Bronchial epithelial cell (primary cell): Measurements from ENCODE around the gene GUCY2C. TPM values are rescaled to one million over a fixed set of nuclear protein-coding genes. Genes with fewer than 3 reads are reported as not detected.

Source experiments
- DNase-seq: peaks from one replicate; pipeline ENCODE4 v3.0.0-alpha.2; 2010; ENCODE audit warnings: low read depth
- FAIRE-seq: peaks from 2 replicates; lab custom pipeline; 2011; peaks lifted over from hg19 to GRCh38; lab: Jason Lieb, UNC
- H3K27me3 ChIP-seq: 2 replicates; pipeline ENCODE4 v1.5.1; 2011; ENCODE audit warnings: low read length; ENCODE audit not compliant: control insufficient read depth, insufficient read depth
- H3K36me3 ChIP-seq: 2 replicates; pipeline ENCODE4 v1.5.1; 2011; ENCODE audit warnings: low read length; ENCODE audit not compliant: control insufficient read depth, insufficient read depth
- H3K4me3 ChIP-seq: 2 replicates; pipeline ENCODE4 v1.5.1; 2011; ENCODE audit warnings: mild to moderate bottlenecking, low read depth, low read length, control low read depth
- total RNA-seq: library from RNA; depleted of rRNA; stranded (reverse); fragments of >200 nt; gene quantifications from 2 replicates; pipeline ENCODE4 v1.2.1, GENCODE V29; 2014
- TF ChIP-seq, protein P1 (sequence below): IDR thresholded peaks from 2 replicates; pipeline ENCODE4 v1.5.1; 2011; ENCODE audit warnings: mild to moderate bottlenecking, moderate library complexity, low read length, control low read depth, inconsistent platforms; ENCODE audit not compliant: insufficient read depth, severe bottlenecking

Gene GUCY2C
- total RNA-seq, 1 donor from 2014 or later, result not detected

DNA sequence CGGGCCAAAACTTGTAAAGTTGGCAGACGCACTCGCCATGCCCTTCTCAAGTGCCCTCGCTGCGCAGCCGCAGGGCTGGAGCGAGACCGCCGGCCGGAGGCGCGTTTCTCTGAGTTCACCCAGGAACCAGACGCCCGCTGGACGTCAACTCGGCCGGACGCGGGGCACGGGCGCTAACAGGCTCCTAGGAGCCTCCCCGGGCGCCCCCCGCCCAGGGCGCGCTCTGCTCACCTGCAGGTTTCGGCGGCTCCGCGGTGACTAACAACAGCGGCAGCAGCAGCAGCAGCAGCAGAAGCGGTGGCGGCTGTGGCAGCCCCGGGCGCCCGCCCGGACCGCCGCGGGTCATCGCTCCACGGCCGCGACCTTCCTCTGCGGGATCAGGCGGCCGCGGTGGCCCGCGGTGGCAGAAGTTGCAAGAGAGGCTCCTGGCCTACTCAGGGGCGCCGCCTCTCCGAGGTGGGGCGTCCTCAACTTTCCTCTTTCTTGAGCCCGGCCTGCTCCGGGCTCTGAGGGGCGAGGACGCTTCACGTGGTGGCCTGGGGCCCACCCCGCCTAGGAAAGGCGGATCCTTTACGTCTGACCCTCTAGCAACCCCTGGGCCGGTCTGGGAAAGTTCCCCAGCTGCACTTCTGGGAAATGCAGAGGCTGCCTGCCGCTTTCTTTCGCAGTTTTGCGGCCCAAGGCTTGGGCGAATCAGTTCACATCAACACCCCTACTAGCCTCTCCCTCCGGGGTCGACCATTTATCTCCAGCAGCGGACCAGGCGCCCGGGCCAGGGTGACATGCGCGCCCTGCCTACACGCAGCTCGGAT lies 128.8 kb downstream of the GUCY2C start, which contains the start of gene PLBD1:
Gene PLBD1 (minus strand): TSS at position 533 of the 812 bp plus-strand sequence. CDS start 187 bp downstream, at position 346.
- H3K4me3 ChIP-seq, result peak within 1 kb of the TSS; percentile 39
- TF ChIP-seq, protein P1, sequence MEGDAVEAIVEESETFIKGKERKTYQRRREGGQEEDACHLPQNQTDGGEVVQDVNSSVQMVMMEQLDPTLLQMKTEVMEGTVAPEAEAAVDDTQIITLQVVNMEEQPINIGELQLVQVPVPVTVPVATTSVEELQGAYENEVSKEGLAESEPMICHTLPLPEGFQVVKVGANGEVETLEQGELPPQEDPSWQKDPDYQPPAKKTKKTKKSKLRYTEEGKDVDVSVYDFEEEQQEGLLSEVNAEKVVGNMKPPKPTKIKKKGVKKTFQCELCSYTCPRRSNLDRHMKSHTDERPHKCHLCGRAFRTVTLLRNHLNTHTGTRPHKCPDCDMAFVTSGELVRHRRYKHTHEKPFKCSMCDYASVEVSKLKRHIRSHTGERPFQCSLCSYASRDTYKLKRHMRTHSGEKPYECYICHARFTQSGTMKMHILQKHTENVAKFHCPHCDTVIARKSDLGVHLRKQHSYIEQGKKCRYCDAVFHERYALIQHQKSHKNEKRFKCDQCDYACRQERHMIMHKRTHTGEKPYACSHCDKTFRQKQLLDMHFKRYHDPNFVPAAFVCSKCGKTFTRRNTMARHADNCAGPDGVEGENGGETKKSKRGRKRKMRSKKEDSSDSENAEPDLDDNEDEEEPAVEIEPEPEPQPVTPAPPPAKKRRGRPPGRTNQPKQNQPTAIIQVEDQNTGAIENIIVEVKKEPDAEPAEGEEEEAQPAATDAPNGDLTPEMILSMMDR, result no peak
- FAIRE-seq (no peak), DNase-seq (peak; percentile 11)
- H3K27me3 ChIP-seq, result peaks cover 2% of the 10 kb centered on the region
- H3K36me3 ChIP-seq, result no peaks in the 10 kb centered on the region

DNA sequence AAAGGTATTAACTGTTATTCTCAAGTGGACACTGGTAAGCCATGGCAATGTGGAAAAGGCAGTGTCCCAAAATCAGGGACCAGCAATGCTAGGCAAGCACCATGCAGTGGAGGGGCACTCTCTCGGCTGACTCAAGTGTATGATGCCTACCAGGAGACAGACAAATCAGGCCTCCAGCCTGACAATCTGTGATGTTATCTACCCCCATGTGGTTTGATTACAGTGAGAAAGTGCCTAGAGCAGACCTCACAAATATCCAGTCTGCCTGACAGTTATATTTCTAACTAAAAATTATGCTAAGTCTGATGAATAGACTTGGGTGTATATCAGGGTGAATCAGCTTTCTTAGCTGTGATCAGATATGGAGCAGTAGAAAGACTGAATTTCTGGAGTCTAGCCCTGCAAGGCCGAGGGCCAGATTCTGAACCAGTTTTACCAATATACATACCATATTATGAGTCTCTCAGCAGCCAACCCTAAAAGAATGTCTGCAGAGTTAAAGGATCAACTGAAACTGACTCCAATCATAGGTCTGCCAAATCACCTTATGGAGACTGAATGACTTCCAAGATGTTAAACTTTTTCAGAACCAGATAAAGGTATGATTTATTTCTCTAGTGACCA lies 132.0 kb downstream of the GUCY2C start:
- Histone ChIP-seq H3K4me3 (no peak overlapping the region), H3K27me3 (peaks cover 2% of the 10 kb centered on the region), H3K36me3 (no peaks in the 10 kb centered on the region)
- FAIRE-seq (no peak), DNase-seq (no peak)
- TF ChIP-seq, protein P1, result no peak

DNA sequence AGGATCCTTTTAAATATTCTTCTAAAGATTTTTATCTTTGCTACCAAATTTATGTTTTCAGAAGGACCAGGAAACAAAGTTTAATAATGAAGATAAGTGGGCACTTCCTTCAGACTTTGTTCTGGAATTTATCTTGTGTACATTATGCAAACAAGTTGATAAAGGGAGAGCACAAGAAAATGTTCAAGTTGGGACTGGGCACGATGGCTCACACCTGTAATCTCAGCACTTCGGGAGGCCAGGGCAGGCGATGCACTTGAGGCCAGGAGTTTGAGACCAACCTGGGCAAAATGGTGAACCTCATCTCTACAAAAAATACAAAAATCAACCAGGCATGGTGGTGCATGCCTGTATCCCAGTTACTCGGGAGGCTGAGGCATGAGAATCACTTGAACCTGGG lies 133.4 kb downstream of the GUCY2C start:
- DNase-seq (no peak), FAIRE-seq (no peak)
- TF ChIP-seq, protein P1, result no peak
- Histone ChIP-seq H3K27me3 (peaks cover 2% of the 10 kb centered on the region), H3K36me3 (no peaks in the 10 kb centered on the region), H3K4me3 (no peak overlapping the region)

Other genes starting within 250 kb of the GUCY2C start
- gene PLBD1, start 128.7 kb downstream of the GUCY2C start, total RNA-seq, result 1.1 and 5.4 TPM in 2 replicates
- 3.7 and 9.2 TPM in 2 replicates for gene WBP11, start 106.9 kb upstream of the GUCY2C start, total RNA-seq
- 1.4 and 2.1 TPM in 2 replicates for gene C12orf60, start 107.1 kb upstream of the GUCY2C start, total RNA-seq
- gene SMCO3, start 117.6 kb upstream of the GUCY2C start, total RNA-seq, result not detected in 2 replicates
- not detected in 2 replicates for gene ART4, start 146.9 kb upstream of the GUCY2C start, total RNA-seq
- gene MGP, start 189.3 kb upstream of the GUCY2C start, total RNA-seq, result 0.79 TPM in 1 of 2 replicates, not detected in the other
- gene ERP27, start 241.9 kb upstream of the GUCY2C start, total RNA-seq, result not detected in 2 replicates